SK-N-SH treated with all-trans-retinoic acid at 6 μM for 48 hours (cell line): Measurements from ENCODE around the gene TMEM132D.

Experiments used
- ARNTL ChIP-seq: fragments of 450-650 bp; formaldehyde crosslinking; IDR thresholded peaks from 2 replicates; pipeline ENCODE4 v1.5.0; 2020; ENCODE audit warnings: low read depth, mild to moderate bottlenecking, moderate library complexity, borderline replicate concordance
- OSR1 ChIP-seq: fragments of 250-450 bp; sonication (Bioruptor Pico); IDR thresholded peaks from 2 replicates; pipeline ENCODE4 v1.8.0; 2022; ENCODE audit warnings: moderate library complexity, mild to moderate bottlenecking, inconsistent platforms
- PPARA ChIP-seq: fragments of 250-450 bp; sonication (Bioruptor Pico); IDR thresholded peaks from 2 replicates; pipeline ENCODE4 v1.5.0; 2020; ENCODE audit warnings: mild to moderate bottlenecking, borderline replicate concordance
- TOX ChIP-seq: fragments of 250-450 bp; sonication (Bioruptor Pico); IDR thresholded peaks from 2 replicates; pipeline ENCODE4 v1.8.0; 2021; ENCODE audit warnings: mild to moderate bottlenecking, moderate library complexity, borderline replicate concordance
- ZFP3 ChIP-seq: fragments of 250-450 bp; sonication (Bioruptor Pico); IDR thresholded peaks from 2 replicates; pipeline ENCODE4 v1.5.0; 2020; ENCODE audit warnings: mild to moderate bottlenecking, moderate library complexity
- ZFP30 ChIP-seq: fragments of 450-650 bp; formaldehyde crosslinking; IDR thresholded peaks from 2 replicates; pipeline ENCODE4 v1.5.0; 2022; ENCODE audit warnings: mild to moderate bottlenecking, moderate library complexity
- ZNF565 ChIP-seq: fragments of 450-650 bp; formaldehyde crosslinking; conservative IDR thresholded peaks from 2 replicates; pipeline ENCODE4 v1.5.0; 2020; ENCODE audit warnings: low read depth, mild to moderate bottlenecking, moderate library complexity
- TF ChIP-seq, protein P1 (sequence below): fragments of 250-450 bp; sonication (Bioruptor Pico); IDR thresholded peaks from 2 replicates; pipeline ENCODE4 v1.5.1; 2021; ENCODE audit warnings: mild to moderate bottlenecking, moderate library complexity
- TF ChIP-seq, protein P2 (sequence below): fragments of 250-450 bp; sonication (Bioruptor Pico); IDR thresholded peaks from 2 replicates; pipeline ENCODE4 v1.8.0; 2020; ENCODE audit warnings: mild to moderate bottlenecking, moderate library complexity, borderline replicate concordance
- TF ChIP-seq, protein P3 (sequence below): fragments of 250-450 bp; sonication (Bioruptor Pico); IDR thresholded peaks from 2 replicates; pipeline ENCODE4 v1.5.1; 2020; ENCODE audit warnings: low read depth, mild to moderate bottlenecking, moderate library complexity
- TF ChIP-seq, protein P4 (sequence below): fragments of 250-450 bp; sonication (Bioruptor Pico); IDR thresholded peaks from 2 replicates; pipeline ENCODE4 v1.8.0; 2021; ENCODE audit warnings: low read depth, mild to moderate bottlenecking, moderate library complexity, borderline replicate concordance

DNA sequence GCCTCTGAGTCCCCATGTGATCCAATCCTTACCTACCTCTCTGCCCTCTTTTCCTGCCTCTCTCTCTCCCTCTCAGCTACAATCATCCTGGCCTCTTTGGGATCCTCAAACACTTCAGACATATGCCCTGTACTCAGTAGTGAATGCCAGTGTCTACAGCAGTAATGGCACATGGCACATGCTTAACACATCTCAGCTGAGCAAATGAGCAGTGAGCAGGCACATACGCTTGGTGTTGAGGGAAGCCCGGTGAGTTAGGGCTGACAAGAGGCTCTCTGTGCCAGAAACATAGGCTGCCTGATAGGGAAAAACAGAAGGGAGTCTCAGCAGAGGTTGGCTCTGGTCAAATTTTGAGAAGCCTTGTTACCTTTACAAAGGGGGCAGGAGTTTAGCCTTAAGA, 409.1 kb downstream of the TMEM132D start:
- TF ChIP-seq ZFP30 (no peak), OSR1 (CRISPR knock-in tag) (no peak), ARNTL (no peak), ZNF565 (no peak), ZFP3 (no peak), TOX (CRISPR knock-in tag) (no peak), PPARA (CRISPR knock-in tag) (no peak)
- TF ChIP-seq, protein P1, sequence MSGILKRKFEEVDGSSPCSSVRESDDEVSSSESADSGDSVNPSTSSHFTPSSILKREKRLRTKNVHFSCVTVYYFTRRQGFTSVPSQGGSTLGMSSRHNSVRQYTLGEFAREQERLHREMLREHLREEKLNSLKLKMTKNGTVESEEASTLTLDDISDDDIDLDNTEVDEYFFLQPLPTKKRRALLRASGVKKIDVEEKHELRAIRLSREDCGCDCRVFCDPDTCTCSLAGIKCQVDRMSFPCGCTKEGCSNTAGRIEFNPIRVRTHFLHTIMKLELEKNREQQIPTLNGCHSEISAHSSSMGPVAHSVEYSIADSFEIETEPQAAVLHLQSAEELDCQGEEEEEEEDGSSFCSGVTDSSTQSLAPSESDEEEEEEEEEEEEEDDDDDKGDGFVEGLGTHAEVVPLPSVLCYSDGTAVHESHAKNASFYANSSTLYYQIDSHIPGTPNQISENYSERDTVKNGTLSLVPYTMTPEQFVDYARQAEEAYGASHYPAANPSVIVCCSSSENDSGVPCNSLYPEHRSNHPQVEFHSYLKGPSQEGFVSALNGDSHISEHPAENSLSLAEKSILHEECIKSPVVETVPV (CRISPR knock-in tag) = no peak
- TF ChIP-seq, protein P2, sequence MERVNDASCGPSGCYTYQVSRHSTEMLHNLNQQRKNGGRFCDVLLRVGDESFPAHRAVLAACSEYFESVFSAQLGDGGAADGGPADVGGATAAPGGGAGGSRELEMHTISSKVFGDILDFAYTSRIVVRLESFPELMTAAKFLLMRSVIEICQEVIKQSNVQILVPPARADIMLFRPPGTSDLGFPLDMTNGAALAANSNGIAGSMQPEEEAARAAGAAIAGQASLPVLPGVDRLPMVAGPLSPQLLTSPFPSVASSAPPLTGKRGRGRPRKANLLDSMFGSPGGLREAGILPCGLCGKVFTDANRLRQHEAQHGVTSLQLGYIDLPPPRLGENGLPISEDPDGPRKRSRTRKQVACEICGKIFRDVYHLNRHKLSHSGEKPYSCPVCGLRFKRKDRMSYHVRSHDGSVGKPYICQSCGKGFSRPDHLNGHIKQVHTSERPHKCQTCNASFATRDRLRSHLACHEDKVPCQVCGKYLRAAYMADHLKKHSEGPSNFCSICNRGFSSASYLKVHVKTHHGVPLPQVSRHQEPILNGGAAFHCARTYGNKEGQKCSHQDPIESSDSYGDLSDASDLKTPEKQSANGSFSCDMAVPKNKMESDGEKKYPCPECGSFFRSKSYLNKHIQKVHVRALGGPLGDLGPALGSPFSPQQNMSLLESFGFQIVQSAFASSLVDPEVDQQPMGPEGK (CRISPR knock-in tag) = no peak
- TF ChIP-seq, protein P3, sequence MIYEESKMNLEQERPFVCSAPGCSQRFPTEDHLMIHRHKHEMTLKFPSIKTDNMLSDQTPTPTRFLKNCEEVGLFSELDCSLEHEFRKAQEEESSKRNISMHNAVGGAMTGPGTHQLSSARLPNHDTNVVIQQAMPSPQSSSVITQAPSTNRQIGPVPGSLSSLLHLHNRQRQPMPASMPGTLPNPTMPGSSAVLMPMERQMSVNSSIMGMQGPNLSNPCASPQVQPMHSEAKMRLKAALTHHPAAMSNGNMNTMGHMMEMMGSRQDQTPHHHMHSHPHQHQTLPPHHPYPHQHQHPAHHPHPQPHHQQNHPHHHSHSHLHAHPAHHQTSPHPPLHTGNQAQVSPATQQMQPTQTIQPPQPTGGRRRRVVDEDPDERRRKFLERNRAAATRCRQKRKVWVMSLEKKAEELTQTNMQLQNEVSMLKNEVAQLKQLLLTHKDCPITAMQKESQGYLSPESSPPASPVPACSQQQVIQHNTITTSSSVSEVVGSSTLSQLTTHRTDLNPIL = no peak
- TF ChIP-seq, protein P4, sequence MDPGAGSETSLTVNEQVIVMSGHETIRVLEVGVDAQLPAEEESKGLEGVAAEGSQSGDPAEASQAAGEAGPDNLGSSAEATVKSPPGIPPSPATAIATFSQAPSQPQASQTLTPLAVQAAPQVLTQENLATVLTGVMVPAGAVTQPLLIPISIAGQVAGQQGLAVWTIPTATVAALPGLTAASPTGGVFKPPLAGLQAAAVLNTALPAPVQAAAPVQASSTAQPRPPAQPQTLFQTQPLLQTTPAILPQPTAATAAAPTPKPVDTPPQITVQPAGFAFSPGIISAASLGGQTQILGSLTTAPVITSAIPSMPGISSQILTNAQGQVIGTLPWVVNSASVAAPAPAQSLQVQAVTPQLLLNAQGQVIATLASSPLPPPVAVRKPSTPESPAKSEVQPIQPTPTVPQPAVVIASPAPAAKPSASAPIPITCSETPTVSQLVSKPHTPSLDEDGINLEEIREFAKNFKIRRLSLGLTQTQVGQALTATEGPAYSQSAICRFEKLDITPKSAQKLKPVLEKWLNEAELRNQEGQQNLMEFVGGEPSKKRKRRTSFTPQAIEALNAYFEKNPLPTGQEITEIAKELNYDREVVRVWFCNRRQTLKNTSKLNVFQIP (CRISPR knock-in tag) = no peak
